Right lobe of liver (tissue), 4 donors: ENCODE measurements around the gene HCN2.

Experiments
- POLR2A ChIP-seq: fragments of 450-650 bp; IDR thresholded peaks from one replicate; pipeline ENCODE4 v1.6.1; 2017; ENCODE audit warnings: antibody characterized with exemption, mild to moderate bottlenecking
- TF ChIP-seq, protein P1 (sequence below), 4 donors: fragments of 200-600 bp in 3 of 4; fragments of 450-650 bp in 1 of 4; IDR thresholded peaks; one replicate each; pipeline versions ENCODE4 v1.5.1 to v1.8.0; 2016 to 2022; ENCODE audit warnings: antibody characterized with exemption in 4 of 4, mild to moderate bottlenecking in 2 of 4
- donor health status: DM: no; HTN: no; CAD: no.
- donor health status: DM: no; HTN: no; CAD: no.
- donor health status: DM: no; HTN: yes; CAD: no.

DNA sequence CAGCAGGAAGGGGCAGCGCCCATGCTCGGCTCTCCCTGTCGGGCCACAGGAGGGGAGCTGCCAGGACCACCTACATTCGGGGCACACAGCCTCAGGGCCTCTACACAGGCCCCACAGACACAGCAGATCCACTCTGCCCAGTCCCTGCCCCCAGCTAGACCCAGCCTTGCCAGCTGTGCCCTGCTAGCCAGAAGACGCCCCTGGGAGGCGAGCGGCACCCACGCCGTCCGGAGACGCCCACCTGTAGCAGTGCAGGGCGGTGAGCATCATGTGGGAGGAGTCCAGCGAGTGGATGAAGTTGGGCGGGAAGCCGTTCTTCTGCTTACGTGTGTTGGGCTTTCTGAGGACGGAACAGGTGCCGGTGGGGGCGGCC lies 28.6 kb downstream of the HCN2 start:
- TF ChIP-seq POLR2A, result no peak
- TF ChIP-seq, protein P1, sequence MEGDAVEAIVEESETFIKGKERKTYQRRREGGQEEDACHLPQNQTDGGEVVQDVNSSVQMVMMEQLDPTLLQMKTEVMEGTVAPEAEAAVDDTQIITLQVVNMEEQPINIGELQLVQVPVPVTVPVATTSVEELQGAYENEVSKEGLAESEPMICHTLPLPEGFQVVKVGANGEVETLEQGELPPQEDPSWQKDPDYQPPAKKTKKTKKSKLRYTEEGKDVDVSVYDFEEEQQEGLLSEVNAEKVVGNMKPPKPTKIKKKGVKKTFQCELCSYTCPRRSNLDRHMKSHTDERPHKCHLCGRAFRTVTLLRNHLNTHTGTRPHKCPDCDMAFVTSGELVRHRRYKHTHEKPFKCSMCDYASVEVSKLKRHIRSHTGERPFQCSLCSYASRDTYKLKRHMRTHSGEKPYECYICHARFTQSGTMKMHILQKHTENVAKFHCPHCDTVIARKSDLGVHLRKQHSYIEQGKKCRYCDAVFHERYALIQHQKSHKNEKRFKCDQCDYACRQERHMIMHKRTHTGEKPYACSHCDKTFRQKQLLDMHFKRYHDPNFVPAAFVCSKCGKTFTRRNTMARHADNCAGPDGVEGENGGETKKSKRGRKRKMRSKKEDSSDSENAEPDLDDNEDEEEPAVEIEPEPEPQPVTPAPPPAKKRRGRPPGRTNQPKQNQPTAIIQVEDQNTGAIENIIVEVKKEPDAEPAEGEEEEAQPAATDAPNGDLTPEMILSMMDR (IDR thresholded peaks at IDR 0.05), result no peak
